Liver (tissue), 9 donors: ENCODE data around the gene SLC52A1. TPM values are rescaled to one million over a fixed set of nuclear protein-coding genes. Genes with fewer than 3 reads are reported as not detected.

Experiments
- DNase-seq: peaks from one replicate; pipeline ENCODE4 v3.0.0-alpha.2; 2017; ENCODE audit warnings: low spot score
- H3K27ac ChIP-seq, 2 donors: one replicate each; pipeline ENCODE4 v1.7.0; 2013; ENCODE audit warnings: inconsistent platforms in 2 of 2, low read length in 2 of 2, control low read depth in 1 of 2, low read depth in 1 of 2, mild to moderate bottlenecking in 1 of 2
- H3K27me3 ChIP-seq, 4 donors: one replicate each; pipeline versions ENCODE4 v1.6.1 to v1.7.0; 2013; ENCODE audit warnings: low read length in 3 of 4, inconsistent platforms in 1 of 4, mild to moderate bottlenecking in 1 of 4, moderate library complexity in 1 of 4; ENCODE audit not compliant: control insufficient read depth in 4 of 4, insufficient read depth in 4 of 4
- H3K36me3 ChIP-seq, 4 donors: one replicate each; pipeline versions ENCODE4 v1.6.1 to v1.7.0; 2013; ENCODE audit warnings: low read length in 3 of 4, mild to moderate bottlenecking in 3 of 4, low read depth in 1 of 4, moderate library complexity in 1 of 4; ENCODE audit not compliant: control insufficient read depth in 4 of 4, insufficient read depth in 3 of 4
- H3K4me1 ChIP-seq, 4 donors: one replicate each; pipeline versions ENCODE4 v1.6.1 to v1.7.0; 2013; ENCODE audit warnings: low read length in 3 of 4, mild to moderate bottlenecking in 3 of 4, moderate library complexity in 1 of 4; ENCODE audit not compliant: control insufficient read depth in 4 of 4, insufficient read depth in 4 of 4
- H3K4me3 ChIP-seq, 3 donors: one replicate each; pipeline versions ENCODE4 v1.6.1 to v1.7.0; 2013; ENCODE audit warnings: low read length in 3 of 3, control low read depth in 1 of 3, low read depth in 1 of 3, mild to moderate bottlenecking in 1 of 3
- H3K9ac ChIP-seq, 2 donors: one replicate each; pipeline ENCODE4 v1.7.0; 2013; ENCODE audit warnings: low read length in 2 of 2, mild to moderate bottlenecking in 2 of 2, moderate library complexity in 2 of 2, control low read depth in 1 of 2, low read depth in 1 of 2
- H3K9me3 ChIP-seq, 4 donors: one replicate each; pipeline versions ENCODE4 v1.6.1 to v1.7.0; 2013; ENCODE audit warnings: low read length in 3 of 4; ENCODE audit not compliant: control insufficient read depth in 4 of 4
- FOXA1 ChIP-seq: IDR thresholded peaks from 2 replicates; pipeline ENCODE4 v1.6.1; 2016; ENCODE audit warnings: antibody characterized with exemption
- GABPA ChIP-seq, 2 donors: IDR thresholded peaks in 1 of 2; conservative IDR thresholded peaks in 1 of 2; 2 replicates each; pipeline ENCODE4 v1.6.1; 2016; ENCODE audit warnings: antibody characterized with exemption in 2 of 2, mild to moderate bottlenecking in 1 of 2, moderate library complexity in 1 of 2
- HNF4A ChIP-seq, 2 donors: conservative IDR thresholded peaks; 2 replicates each; pipeline ENCODE4 v1.6.1; 2016; ENCODE audit warnings: antibody characterized with exemption in 2 of 2, mild to moderate bottlenecking in 2 of 2
- JUND ChIP-seq, 2 donors: IDR thresholded peaks; 2 replicates each; pipeline ENCODE4 v1.6.1; 2016; ENCODE audit warnings: antibody characterized with exemption in 2 of 2
- NR2F2 ChIP-seq: IDR thresholded peaks from 2 replicates; pipeline ENCODE4 v1.6.1; 2016; ENCODE audit warnings: antibody characterized with exemption
- RAD21 ChIP-seq, 2 donors: IDR thresholded peaks; 2 replicates each; pipeline ENCODE4 v1.6.1; 2016; ENCODE audit warnings: antibody characterized with exemption in 2 of 2, mild to moderate bottlenecking in 2 of 2
- SP1 ChIP-seq: IDR thresholded peaks from 2 replicates; pipeline ENCODE4 v1.6.1; 2018; ENCODE audit warnings: antibody characterized with exemption, mild to moderate bottlenecking
- TAF1 ChIP-seq: conservative IDR thresholded peaks from 2 replicates; pipeline ENCODE4 v1.6.1; 2016; ENCODE audit warnings: antibody characterized with exemption, mild to moderate bottlenecking
- WGBS: extraction: QIAGEN DNeasy Blood & Tissue Kit; methylation state at CpG from one replicate; pipeline ENCODE4 v1.1.7; 2013; 5-methylcytosine and 5-hydroxymethylcytosine counted together
- polyA plus RNA-seq, 2 donors: library from polyadenylated mRNA; stranded (reverse) in 1 of 2; unstranded in 1 of 2; fragments of 200-250 nt in 1 of 2; fragments of >200 nt in 1 of 2; fragmentation: Nextera tagmentation in 1 of 2; extraction: Ambion mirVana in 1 of 2; gene quantifications; one replicate each; pipeline versions ENCODE4 v1.2.1 to v1.2.3, GENCODE V29; 2013 to 2015
- total RNA-seq, 2 donors: library from RNA; depleted of rRNA; stranded (reverse); fragments of >200 nt; gene quantifications; one replicate each; pipeline ENCODE4 v1.2.3, GENCODE V29; 2014
- TF ChIP-seq, protein P1 (sequence below): IDR thresholded peaks from 2 replicates; pipeline ENCODE4 v1.6.1; 2016; ENCODE audit warnings: antibody characterized with exemption, mild to moderate bottlenecking
- TF ChIP-seq, protein P2 (sequence below): IDR thresholded peaks from 2 replicates; pipeline ENCODE4 v1.6.1; 2016; ENCODE audit warnings: antibody characterized with exemption
- TF ChIP-seq, protein P3 (sequence below): fragments of 150-350 bp; IDR thresholded peaks from 2 replicates; pipeline ENCODE4 v1.5.1; 2017; ENCODE audit warnings: improper control_type of control experiment, low read depth, low read length; ENCODE audit not compliant: missing input control
- donor health status: healthy.
- donor health status: healthy.
- donor health status: healthy.
- donor health status: healthy.
- donor health status: healthy.

The SLC52A1 gene
- total and polyA plus RNA-seq, 4 donors: 0.08 to 0.28 (median 0.11) TPM; not detected in 1

DNA sequence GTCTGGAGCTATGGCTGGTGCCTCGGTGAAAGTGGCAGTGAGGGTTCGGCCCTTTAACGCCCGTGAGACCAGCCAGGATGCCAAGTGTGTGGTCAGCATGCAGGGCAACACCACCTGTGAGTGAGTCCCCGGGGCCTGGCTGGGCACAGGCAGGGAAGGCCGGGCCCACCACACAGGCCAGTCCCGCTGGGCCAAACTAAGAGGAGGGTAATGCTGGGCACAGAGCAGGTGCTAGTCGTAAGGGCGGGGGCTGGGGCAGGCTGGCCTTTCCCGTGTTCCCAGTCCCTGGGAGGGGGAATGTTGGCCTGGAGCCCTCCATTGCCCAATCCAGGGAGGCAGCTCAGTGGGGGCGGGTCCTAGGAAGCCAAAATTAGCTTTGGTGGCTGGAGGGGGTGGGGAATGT is 35.0 kb downstream of the SLC52A1 start:
- peak overlapping the region; percentile 77 to 88 (median 86) for H3K4me3 ChIP-seq
- H3K27ac ChIP-seq: peak overlapping the region; percentile 83 to 88
- H3K4me1 ChIP-seq: peaks cover 5 to 34% (median 26%) of the 10 kb centered on the region in 4 donors
- no peaks in the 10 kb centered on the region for H3K9me3 ChIP-seq
- no peaks in the 10 kb centered on the region for H3K27me3 ChIP-seq
- H3K36me3 ChIP-seq: peaks cover 16 to 39% (median 32%) of the 10 kb centered on the region in 4 donors
- TF ChIP-seq JUND (IDR thresholded peaks at IDR 0.05) (no peak), RAD21 (IDR thresholded peaks at IDR 0.05) (peak in 1 of 2 donors; percentile 16), SP1 (peak; percentile 33), HNF4A (conservative IDR thresholded peaks at IDR 0.05) (peak in 1 of 2 donors; percentile 43), NR2F2 (no peak), FOXA1 (no peak)
- TF ChIP-seq, protein P1, sequence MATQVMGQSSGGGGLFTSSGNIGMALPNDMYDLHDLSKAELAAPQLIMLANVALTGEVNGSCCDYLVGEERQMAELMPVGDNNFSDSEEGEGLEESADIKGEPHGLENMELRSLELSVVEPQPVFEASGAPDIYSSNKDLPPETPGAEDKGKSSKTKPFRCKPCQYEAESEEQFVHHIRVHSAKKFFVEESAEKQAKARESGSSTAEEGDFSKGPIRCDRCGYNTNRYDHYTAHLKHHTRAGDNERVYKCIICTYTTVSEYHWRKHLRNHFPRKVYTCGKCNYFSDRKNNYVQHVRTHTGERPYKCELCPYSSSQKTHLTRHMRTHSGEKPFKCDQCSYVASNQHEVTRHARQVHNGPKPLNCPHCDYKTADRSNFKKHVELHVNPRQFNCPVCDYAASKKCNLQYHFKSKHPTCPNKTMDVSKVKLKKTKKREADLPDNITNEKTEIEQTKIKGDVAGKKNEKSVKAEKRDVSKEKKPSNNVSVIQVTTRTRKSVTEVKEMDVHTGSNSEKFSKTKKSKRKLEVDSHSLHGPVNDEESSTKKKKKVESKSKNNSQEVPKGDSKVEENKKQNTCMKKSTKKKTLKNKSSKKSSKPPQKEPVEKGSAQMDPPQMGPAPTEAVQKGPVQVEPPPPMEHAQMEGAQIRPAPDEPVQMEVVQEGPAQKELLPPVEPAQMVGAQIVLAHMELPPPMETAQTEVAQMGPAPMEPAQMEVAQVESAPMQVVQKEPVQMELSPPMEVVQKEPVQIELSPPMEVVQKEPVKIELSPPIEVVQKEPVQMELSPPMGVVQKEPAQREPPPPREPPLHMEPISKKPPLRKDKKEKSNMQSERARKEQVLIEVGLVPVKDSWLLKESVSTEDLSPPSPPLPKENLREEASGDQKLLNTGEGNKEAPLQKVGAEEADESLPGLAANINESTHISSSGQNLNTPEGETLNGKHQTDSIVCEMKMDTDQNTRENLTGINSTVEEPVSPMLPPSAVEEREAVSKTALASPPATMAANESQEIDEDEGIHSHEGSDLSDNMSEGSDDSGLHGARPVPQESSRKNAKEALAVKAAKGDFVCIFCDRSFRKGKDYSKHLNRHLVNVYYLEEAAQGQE: no peak
- TF ChIP-seq, protein P2, sequence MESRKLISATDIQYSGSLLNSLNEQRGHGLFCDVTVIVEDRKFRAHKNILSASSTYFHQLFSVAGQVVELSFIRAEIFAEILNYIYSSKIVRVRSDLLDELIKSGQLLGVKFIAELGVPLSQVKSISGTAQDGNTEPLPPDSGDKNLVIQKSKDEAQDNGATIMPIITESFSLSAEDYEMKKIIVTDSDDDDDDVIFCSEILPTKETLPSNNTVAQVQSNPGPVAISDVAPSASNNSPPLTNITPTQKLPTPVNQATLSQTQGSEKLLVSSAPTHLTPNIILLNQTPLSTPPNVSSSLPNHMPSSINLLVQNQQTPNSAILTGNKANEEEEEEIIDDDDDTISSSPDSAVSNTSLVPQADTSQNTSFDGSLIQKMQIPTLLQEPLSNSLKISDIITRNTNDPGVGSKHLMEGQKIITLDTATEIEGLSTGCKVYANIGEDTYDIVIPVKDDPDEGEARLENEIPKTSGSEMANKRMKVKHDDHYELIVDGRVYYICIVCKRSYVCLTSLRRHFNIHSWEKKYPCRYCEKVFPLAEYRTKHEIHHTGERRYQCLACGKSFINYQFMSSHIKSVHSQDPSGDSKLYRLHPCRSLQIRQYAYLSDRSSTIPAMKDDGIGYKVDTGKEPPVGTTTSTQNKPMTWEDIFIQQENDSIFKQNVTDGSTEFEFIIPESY: no peak
- DNase-seq: no peak
- H3K9ac ChIP-seq: peak overlapping the region in 1 of 2 donors; percentile 70
- 32% methylated on average over 11 of the region's 11 CpGs for WGBS

DNA sequence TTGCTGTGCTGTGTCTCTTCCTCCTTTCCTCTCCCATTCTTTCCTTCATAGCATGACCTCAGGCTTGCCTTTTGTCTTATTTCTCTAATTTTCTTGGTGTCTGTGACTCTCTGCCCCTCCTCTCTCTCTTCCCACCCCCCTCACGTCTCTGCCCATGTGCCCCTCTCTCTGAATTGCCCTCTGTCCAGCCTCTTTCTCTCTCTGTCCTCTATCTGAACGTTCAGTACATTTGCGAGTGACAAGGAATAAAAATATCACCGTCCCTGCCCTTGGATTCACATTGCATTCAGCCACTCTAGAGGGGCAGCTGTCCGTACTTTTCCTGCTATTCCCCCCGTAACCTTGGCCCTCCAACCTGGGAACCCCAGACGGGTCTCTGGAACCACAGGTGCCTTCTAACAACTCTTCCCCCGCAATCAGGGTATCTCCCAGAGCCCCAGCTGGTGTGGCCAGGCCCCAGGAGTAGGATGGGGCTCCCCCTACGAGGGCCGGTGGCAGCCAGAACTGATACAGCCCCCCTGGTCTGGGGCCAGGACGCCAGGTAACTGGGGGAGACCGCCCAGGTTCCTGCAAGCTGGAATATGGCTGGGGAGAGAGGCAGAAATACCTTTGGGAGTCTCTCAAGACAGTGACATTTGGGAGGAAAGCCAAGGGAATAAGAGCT is 35.7 kb downstream of the SLC52A1 start:
- H3K27ac ChIP-seq: peak overlapping the region; percentile 83 to 88
- WGBS: 61% methylated on average over 12 of the region's 12 CpGs
- peaks cover 5 to 34% (median 26%) of the 10 kb centered on the region in 4 donors for H3K4me1 ChIP-seq
- peak overlapping the region; percentile 77 to 88 (median 86) for H3K4me3 ChIP-seq
- TF ChIP-seq JUND (IDR thresholded peaks at IDR 0.05) (no peak), GABPA (IDR thresholded peaks at IDR 0.05 in 1 of 2, conservative IDR thresholded peaks at IDR 0.05 in 1 of 2) (no peak), TAF1 (no peak)
- TF ChIP-seq, protein P3, sequence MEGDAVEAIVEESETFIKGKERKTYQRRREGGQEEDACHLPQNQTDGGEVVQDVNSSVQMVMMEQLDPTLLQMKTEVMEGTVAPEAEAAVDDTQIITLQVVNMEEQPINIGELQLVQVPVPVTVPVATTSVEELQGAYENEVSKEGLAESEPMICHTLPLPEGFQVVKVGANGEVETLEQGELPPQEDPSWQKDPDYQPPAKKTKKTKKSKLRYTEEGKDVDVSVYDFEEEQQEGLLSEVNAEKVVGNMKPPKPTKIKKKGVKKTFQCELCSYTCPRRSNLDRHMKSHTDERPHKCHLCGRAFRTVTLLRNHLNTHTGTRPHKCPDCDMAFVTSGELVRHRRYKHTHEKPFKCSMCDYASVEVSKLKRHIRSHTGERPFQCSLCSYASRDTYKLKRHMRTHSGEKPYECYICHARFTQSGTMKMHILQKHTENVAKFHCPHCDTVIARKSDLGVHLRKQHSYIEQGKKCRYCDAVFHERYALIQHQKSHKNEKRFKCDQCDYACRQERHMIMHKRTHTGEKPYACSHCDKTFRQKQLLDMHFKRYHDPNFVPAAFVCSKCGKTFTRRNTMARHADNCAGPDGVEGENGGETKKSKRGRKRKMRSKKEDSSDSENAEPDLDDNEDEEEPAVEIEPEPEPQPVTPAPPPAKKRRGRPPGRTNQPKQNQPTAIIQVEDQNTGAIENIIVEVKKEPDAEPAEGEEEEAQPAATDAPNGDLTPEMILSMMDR: no peak
- TF ChIP-seq, protein P1: peak; percentile 1
- H3K36me3 ChIP-seq: peaks cover 16 to 32% (median 25%) of the 10 kb centered on the region in 4 donors
- H3K27me3 ChIP-seq: no peaks in the 10 kb centered on the region
- no peak for DNase-seq
- H3K9me3 ChIP-seq: no peaks in the 10 kb centered on the region
- peak overlapping the region; percentile 69 to 70 for H3K9ac ChIP-seq
